HG03520 (cell line): Measurements from ENCODE around the gene PKMYT1.

Experiments
- ATAC-seq: cut with Tn5 transposase; IDR thresholded peaks from one replicate; pipeline ENCODE4 v1.9.1; 2021; ENCODE audit warnings: mild to moderate bottlenecking, moderate library complexity; ENCODE audit not compliant: unreplicated experiment

Gene PKMYT1

GRCh38 chr16:3000540-3000939 lies 20.3 kb upstream of the PKMYT1 start:
- ATAC-seq = no peak

GRCh38 chr16:2999929-3000328 lies 19.7 kb upstream of the PKMYT1 start:
- no peak for ATAC-seq

GRCh38 chr16:2996298-2996697 lies 16.1 kb upstream of the PKMYT1 start:
- no peak for ATAC-seq

- ATAC-seq = no peak
Measured at GRCh38 chr16:2992383-2993081, 12.3 kb upstream of the PKMYT1 start.

- no peak for ATAC-seq
Measured at GRCh38 chr16:2991566-2992261, 11.5 kb upstream of the PKMYT1 start.

GRCh38 chr16:2990891-2991290 lies 10.6 kb upstream of the PKMYT1 start:
- ATAC-seq = no peak

GRCh38 chr16:2988590-2989099 lies 8.4 kb upstream of the PKMYT1 start:
- no peak for ATAC-seq

GRCh38 chr16:2987833-2988232 lies 7.6 kb upstream of the PKMYT1 start:
- ATAC-seq = no peak

- no peak for ATAC-seq
Measured at GRCh38 chr16:2987286-2987685, 7.0 kb upstream of the PKMYT1 start.

GRCh38 chr16:2986623-2987188 lies 6.5 kb upstream of the PKMYT1 start:
- no peak for ATAC-seq

GRCh38 chr16:2985893-2986355 lies 5.7 kb upstream of the PKMYT1 start:
- no peak for ATAC-seq

GRCh38 chr16:2985462-2985861 lies 5.2 kb upstream of the PKMYT1 start:
- no peak for ATAC-seq

- ATAC-seq = no peak
Measured at GRCh38 chr16:2983706-2984136, 3.5 kb upstream of the PKMYT1 start.

GRCh38 chr16:2982402-2982801 lies 2.2 kb upstream of the PKMYT1 start:
- ATAC-seq = no peak

GRCh38 chr16:2981899-2982250 lies 1.6 kb upstream of the PKMYT1 start:
- no peak for ATAC-seq

GRCh38 chr16:2981177-2981898 lies 1.1 kb upstream of the PKMYT1 start:
- no peak for ATAC-seq

- ATAC-seq = no peak
Measured at GRCh38 chr16:2979669-2980226, 498 bp downstream of the PKMYT1 start.

GRCh38 chr16:2977440-2977839 lies 2.8 kb downstream of the PKMYT1 start:
- no peak for ATAC-seq

GRCh38 chr16:2976673-2977072 lies 3.6 kb downstream of the PKMYT1 start:
- no peak for ATAC-seq

- no peak for ATAC-seq
Measured at GRCh38 chr16:2976201-2976600, 4.0 kb downstream of the PKMYT1 start.

GRCh38 chr16:2975161-2975795 lies 5.0 kb downstream of the PKMYT1 start:
- no peak for ATAC-seq
